Spleen (tissue), 11 donors: ENCODE data around the gene FAM171A1. TPM values are rescaled to one million over a fixed set of nuclear protein-coding genes. Genes with fewer than 3 reads are reported as not detected.
A peak's percentile ranks its signal among the peaks of the same experiment; 100 is the strongest.

Experiments used
- DNase-seq: peaks from one replicate; pipeline ENCODE4 v3.0.0-alpha.2; 2020
- H3K27ac ChIP-seq, 8 donors: fragments of 200-600 bp; sonication (generic) in 7 of 8; 1 replicate in 4 of 8; 2 replicates in 4 of 8; pipeline versions ENCODE4 v1.5.0 to v1.8.0; 2016 to 2021; ENCODE audit warnings: inconsistent platforms in 4 of 8, mild to moderate bottlenecking in 4 of 8, moderate library complexity in 1 of 8
- H3K27me3 ChIP-seq, 7 donors: fragments of 200-600 bp; sonication (generic) in 6 of 7; replicated peaks in 1 of 7; 1 replicate in 4 of 7; 2 replicates in 3 of 7; pipeline versions ENCODE4 v1.5.0 to v1.8.0; 2016 to 2021; ENCODE audit warnings: inconsistent platforms in 3 of 7, mild to moderate bottlenecking in 1 of 7
- H3K36me3 ChIP-seq, 6 donors: fragments of 200-600 bp; sonication (generic) in 5 of 6; 1 replicate in 4 of 6; 2 replicates in 2 of 6; pipeline versions ENCODE4 v1.5.0 to v1.8.0; 2016 to 2021; ENCODE audit warnings: inconsistent platforms in 2 of 6
- H3K4me1 ChIP-seq, 6 donors: fragments of 200-600 bp; sonication (generic) in 5 of 6; 1 replicate in 3 of 6; 2 replicates in 3 of 6; pipeline versions ENCODE4 v1.5.0 to v1.8.0; 2016 to 2021; ENCODE audit warnings: inconsistent platforms in 3 of 6
- H3K4me3 ChIP-seq, 8 donors: fragments of 200-600 bp; sonication (generic) in 7 of 8; 1 replicate in 4 of 8; 2 replicates in 4 of 8; pipeline versions ENCODE4 v1.5.0 to v1.8.0; 2016 to 2021; ENCODE audit warnings: inconsistent platforms in 4 of 8, mild to moderate bottlenecking in 4 of 8, moderate library complexity in 2 of 8
- H3K9me3 ChIP-seq, 8 donors: fragments of 200-600 bp; sonication (generic) in 7 of 8; 1 replicate in 4 of 8; 2 replicates in 4 of 8; pipeline versions ENCODE4 v1.5.0 to v1.8.0; 2016 to 2021; ENCODE audit warnings: inconsistent platforms in 4 of 8
- CTCF ChIP-seq, 11 experiments: fragments of 200-600 bp in 7 of 11; fragments of 450-650 bp in 4 of 11; sonication (generic) in 4 of 11; IDR thresholded peaks in 8 of 11; conservative IDR thresholded peaks in 3 of 11; 1 replicate in 7 of 11; 2 replicates in 4 of 11; pipeline versions ENCODE4 v1.4.0 to v1.8.0; 2016 to 2021; ENCODE audit warnings: antibody characterized with exemption in 11 of 11, inconsistent platforms in 4 of 11, mild to moderate bottlenecking in 1 of 11
- POLR2A ChIP-seq, 3 donors: fragments of 450-650 bp; IDR thresholded peaks; one replicate each; pipeline ENCODE4 v1.5.1; 2017; ENCODE audit warnings: antibody characterized with exemption in 3 of 3, mild to moderate bottlenecking in 1 of 3
- POLR2AphosphoS5 ChIP-seq, 3 donors: sonication (generic); formaldehyde crosslinking; IDR thresholded peaks; one replicate each; pipeline ENCODE4 v1.5.1; 2017; ENCODE audit warnings: antibody characterized with exemption in 3 of 3
- WGBS, 5 donors: extraction: QIAGEN DNeasy Blood & Tissue Kit in 3 of 5; methylation state at CpG; one replicate each; pipeline versions ENCODE4 v1.1.5 to v1.1.7; 2013 to 2018; 5-methylcytosine and 5-hydroxymethylcytosine counted together
- intact Hi-C: fragments of 100-400 bp; cut with DNase I; formaldehyde crosslinking; loops from one replicate; pipeline ENCODE4 v1.15.0; 2023; ENCODE audit warnings: low total_unique reads
- polyA plus RNA-seq, 3 donors: library from polyadenylated mRNA; stranded (reverse); fragments of 200-250 nt; gene quantifications; one replicate each; pipeline ENCODE4 v1.2.1, GENCODE V29; 2013
- total RNA-seq, 7 donors: library from RNA; depleted of rRNA in 3 of 7; stranded (reverse); fragments of >200 nt in 3 of 7; fragmentation: NEBNext Ultra II Directional in 4 of 7; extraction: Animal tissue kit (Norgen Biotek cat#: 25700) in 4 of 7; gene quantifications; one replicate each; pipeline versions ENCODE4 v1.1.0 to v1.2.1, GENCODE V29; 2016 to 2021
- donor health status: healthy with polysubstance abuse.
- donor health status: DM: no; HTN: no; CAD: no; lungs with moderate emphysema.
- donor health status: DM: no; HTN: no; CAD: no.
- donor health status: Bipolar disorder and iron deficiency.
- donor health status: healthy.
- donor health status: DM: no; HTN: no; CAD: no.
- donor health status: DM: yes; HTN: yes; CAD: no.

Gene FAM171A1
- total and polyA plus RNA-seq, 10 donors, result 3.5 to 34.0 (median 19.6) TPM

GRCh38 chr10:15216700-15217099 is 154.4 kb downstream of the FAM171A1 start:
- 74 to 87% (median 85%) methylated on average over 6 of the region's 6 CpGs for WGBS, 5 donors
- Histone ChIP-seq H3K36me3 (peaks cover 0 to 24% (median 4%) of the 10 kb centered on the region in 6 donors), H3K4me1 (no peaks in the 10 kb centered on the region), H3K27ac (no peak overlapping the region), H3K4me3 (no peak overlapping the region), H3K27me3 (no peaks in the 10 kb centered on the region), H3K9me3 (no peaks in the 10 kb centered on the region)
- intact Hi-C loops, result no loop called here
- TF ChIP-seq CTCF (IDR thresholded peaks at IDR 0.05 in 8 of 11, conservative IDR thresholded peaks at IDR 0.05 in 3 of 11) (no peak), POLR2AphosphoS5 (IDR thresholded peaks at IDR 0.05) (no peak), POLR2A (IDR thresholded peaks at IDR 0.05) (no peak)
- no peak for DNase-seq

- Histone ChIP-seq H3K9me3 (no peaks in the 10 kb centered on the region), H3K4me1 (peaks cover 5 to 16% (median 14%) of the 10 kb centered on the region in 6 donors), H3K36me3 (peaks cover 0 to 17% (median 4%) of the 10 kb centered on the region in 6 donors), H3K27ac (no peak overlapping the region), H3K27me3 (no peaks in the 10 kb centered on the region), H3K4me3 (no peak overlapping the region)
- no peak for TF ChIP-seq POLR2AphosphoS5 (IDR thresholded peaks at IDR 0.05)
- TF ChIP-seq POLR2A (IDR thresholded peaks at IDR 0.05), result no peak
- TF ChIP-seq CTCF (IDR thresholded peaks at IDR 0.05 in 8 of 11, conservative IDR thresholded peaks at IDR 0.05 in 3 of 11), result no peak
- no peak for DNase-seq
- WGBS, 5 donors, result 91 to 95% (median 93%) methylated on average over 17 of the region's 17 CpGs
- intact Hi-C loops, result no loop called here
Measured at GRCh38 chr10:15214237-15214636, 156.9 kb downstream of the FAM171A1 start.

GRCh38 chr10:15213461-15213861 is 157.6 kb downstream of the FAM171A1 start:
- Histone ChIP-seq H3K27me3 (no peaks in the 10 kb centered on the region), H3K9me3 (no peaks in the 10 kb centered on the region), H3K27ac (no peak overlapping the region), H3K4me3 (no peak overlapping the region), H3K4me1 (peaks cover 8 to 24% (median 18%) of the 10 kb centered on the region in 6 donors), H3K36me3 (peaks cover 0 to 17% (median 4%) of the 10 kb centered on the region in 6 donors)
- DNase-seq, result no peak
- intact Hi-C loops, result no loop called here
- TF ChIP-seq POLR2A (IDR thresholded peaks at IDR 0.05), result no peak
- peak in 1 of 3 donors; percentile 23 for TF ChIP-seq POLR2AphosphoS5 (IDR thresholded peaks at IDR 0.05)
- WGBS, 5 donors, result 92 to 97% (median 94%) methylated on average over 18 of the region's 18 CpGs

- no peak for DNase-seq
- WGBS, 5 donors, result 78 to 95% (median 93%) methylated on average over 6 of the region's 6 CpGs
- Histone ChIP-seq H3K4me1 (peaks cover 11 to 37% (median 26%) of the 10 kb centered on the region in 6 donors), H3K4me3 (no peak overlapping the region), H3K9me3 (no peaks in the 10 kb centered on the region), H3K36me3 (peaks cover 0 to 17% (median 4%) of the 10 kb centered on the region in 6 donors), H3K27ac (no peak overlapping the region), H3K27me3 (no peaks in the 10 kb centered on the region)
- no peak for TF ChIP-seq POLR2A (IDR thresholded peaks at IDR 0.05)
- TF ChIP-seq CTCF (IDR thresholded peaks at IDR 0.05 in 8 of 11, conservative IDR thresholded peaks at IDR 0.05 in 3 of 11), result no peak
- TF ChIP-seq POLR2AphosphoS5 (IDR thresholded peaks at IDR 0.05), result no peak
- intact Hi-C loops, result no loop called here
Measured at GRCh38 chr10:15211464-15211979, 159.6 kb downstream of the FAM171A1 start.
